MM.1S (cell line): ENCODE data around the gene IRS2.

Source experiments
- EZH2 ChIP-seq: fragments of 300-600 bp; sonication (generic); optimal IDR thresholded peaks from 2 replicates; pipeline ENCODE3; 2017; ENCODE audit warnings: low read depth, mild to moderate bottlenecking, antibody characterized with exemption, low read length, mixed read lengths
- EZH2phosphoT487 ChIP-seq: fragments of 300-600 bp; sonication (generic); IDR thresholded peaks from 2 replicates; pipeline ENCODE4 v1.6.1; 2018; ENCODE audit warnings: antibody characterized with exemption, low read length
- TF ChIP-seq, protein P1 (sequence below): fragments of 300-600 bp; sonication (generic); IDR thresholded peaks from 2 replicates; pipeline ENCODE4 v1.5.1; 2016; ENCODE audit warnings: antibody characterized with exemption, low read length, mixed read lengths

DNA sequence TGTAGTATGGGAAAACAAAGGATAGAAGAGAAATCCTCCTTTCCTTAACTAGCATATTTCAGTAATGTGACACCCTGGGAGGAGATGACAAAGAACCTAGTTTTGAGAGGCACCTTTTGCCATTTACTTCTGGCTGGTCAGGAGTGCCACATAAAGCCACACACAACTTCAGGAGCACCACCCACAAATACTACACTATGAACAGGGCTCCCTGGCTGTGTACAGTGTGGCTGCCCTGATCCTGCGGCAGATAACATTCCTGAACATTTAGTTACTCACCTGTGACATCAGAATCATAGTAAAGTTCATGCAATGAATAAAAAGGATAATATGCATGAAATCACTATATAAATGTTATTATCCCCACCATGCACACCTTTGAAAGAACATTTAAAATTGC, 17.4 kb upstream of the IRS2 start:
- TF ChIP-seq, protein P1, sequence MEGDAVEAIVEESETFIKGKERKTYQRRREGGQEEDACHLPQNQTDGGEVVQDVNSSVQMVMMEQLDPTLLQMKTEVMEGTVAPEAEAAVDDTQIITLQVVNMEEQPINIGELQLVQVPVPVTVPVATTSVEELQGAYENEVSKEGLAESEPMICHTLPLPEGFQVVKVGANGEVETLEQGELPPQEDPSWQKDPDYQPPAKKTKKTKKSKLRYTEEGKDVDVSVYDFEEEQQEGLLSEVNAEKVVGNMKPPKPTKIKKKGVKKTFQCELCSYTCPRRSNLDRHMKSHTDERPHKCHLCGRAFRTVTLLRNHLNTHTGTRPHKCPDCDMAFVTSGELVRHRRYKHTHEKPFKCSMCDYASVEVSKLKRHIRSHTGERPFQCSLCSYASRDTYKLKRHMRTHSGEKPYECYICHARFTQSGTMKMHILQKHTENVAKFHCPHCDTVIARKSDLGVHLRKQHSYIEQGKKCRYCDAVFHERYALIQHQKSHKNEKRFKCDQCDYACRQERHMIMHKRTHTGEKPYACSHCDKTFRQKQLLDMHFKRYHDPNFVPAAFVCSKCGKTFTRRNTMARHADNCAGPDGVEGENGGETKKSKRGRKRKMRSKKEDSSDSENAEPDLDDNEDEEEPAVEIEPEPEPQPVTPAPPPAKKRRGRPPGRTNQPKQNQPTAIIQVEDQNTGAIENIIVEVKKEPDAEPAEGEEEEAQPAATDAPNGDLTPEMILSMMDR = no peak
- no peak for TF ChIP-seq EZH2
- no peak for TF ChIP-seq EZH2phosphoT487
